NOMO-1 (cell line): Measurements from ENCODE around the gene CFAP45.
A peak's percentile ranks its signal among the peaks of the same experiment; 100 is the strongest.

Source experiments
- DNase-seq, 2 experiments: peaks; one replicate each; lab custom pipeline; 2025; ENCODE audit not compliant: unreplicated experiment in 2 of 2; lab: John Stamatoyannopoulos, UW

The CFAP45 gene

GRCh38 chr1:159924791-159925718 is 25.1 kb upstream of the CFAP45 start, which contains the start of gene TAGLN2:
Gene TAGLN2, minus strand, starts transcription at chr1:159925507. Its CDS starts 4,998 bp downstream, at chr1:159920509.
- DNase-seq: peak; percentile 92

GRCh38 chr1:159924025-159924790 is 24.2 kb upstream of the CFAP45 start:
- DNase-seq: peak; percentile 40 to 54

- DNase-seq: peak; percentile 73 to 81
Observed at GRCh38 chr1:159923203-159924024, 23.4 kb upstream of the CFAP45 start.

DNA sequence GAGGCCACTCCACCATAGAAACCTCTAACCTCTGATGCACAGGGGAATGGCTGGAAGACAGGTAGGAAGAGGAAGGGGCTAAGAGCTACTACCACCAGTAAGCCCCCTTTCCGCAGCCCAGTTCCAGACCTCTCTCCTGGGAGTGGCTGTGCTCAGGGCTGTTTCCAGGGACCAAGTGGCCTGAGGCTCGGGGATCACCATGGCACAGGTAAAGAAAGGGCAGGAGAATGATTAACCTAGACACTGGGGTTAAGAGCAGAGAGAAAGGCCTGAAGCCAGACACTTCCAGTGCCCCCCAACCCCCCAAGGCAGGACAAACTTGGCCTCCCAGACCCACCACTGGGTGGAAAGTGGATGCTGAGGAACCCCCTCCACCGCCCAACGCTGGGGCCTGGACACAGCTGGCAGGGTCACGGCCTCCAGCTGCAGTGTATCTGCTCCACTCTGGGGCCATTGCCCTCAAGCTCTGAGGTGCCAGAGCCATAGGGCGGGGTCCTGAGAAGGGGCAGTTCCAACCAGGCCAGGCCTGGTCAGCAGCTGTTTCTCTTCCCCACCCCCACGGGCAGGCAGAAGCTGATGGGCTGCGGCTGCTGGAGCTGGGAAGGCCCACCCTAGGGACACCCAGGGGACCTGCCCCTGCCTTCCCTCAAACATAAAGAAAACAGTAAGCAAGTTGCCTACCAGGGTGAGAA is 22.7 kb upstream of the CFAP45 start:
- no peak for DNase-seq

DNA sequence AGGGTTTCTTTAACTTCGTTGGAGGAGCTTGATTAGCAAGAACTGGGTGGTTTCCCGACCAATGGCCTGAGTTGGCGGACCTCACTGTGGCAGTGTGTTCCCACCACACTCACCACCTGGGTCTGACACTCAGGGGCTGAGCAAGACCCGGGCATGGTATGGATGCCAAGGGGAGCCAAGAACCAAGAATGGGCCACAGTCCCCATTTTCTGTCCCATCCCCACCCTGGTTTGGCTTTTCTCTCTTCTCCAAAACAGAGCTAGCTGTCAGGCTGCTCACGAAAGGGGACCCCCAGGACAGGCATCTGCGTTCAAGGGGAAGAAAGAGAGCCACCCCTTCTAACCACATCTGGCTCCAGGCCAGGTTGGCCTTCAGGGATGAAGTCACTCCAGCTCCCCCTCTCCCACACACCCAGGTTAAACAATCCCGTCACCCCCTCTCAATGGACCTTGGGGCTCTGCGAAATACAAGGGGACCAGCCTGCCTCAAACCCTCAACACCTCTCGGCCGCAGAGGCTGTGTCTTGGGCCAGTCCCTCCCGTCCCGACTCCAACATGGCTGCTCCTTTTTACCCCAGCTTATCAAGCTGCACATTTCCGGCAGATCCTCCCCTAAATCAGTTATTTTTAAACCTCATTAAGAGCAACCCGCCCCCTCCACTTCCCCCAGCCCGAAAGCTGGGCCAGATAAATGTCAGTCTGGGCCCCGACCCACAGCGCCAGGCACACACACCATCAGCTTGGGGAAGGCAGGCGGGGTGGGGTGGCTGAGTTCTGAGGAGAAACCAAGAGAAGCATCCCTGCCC is 21.9 kb upstream of the CFAP45 start:
- DNase-seq: no peak

DNA sequence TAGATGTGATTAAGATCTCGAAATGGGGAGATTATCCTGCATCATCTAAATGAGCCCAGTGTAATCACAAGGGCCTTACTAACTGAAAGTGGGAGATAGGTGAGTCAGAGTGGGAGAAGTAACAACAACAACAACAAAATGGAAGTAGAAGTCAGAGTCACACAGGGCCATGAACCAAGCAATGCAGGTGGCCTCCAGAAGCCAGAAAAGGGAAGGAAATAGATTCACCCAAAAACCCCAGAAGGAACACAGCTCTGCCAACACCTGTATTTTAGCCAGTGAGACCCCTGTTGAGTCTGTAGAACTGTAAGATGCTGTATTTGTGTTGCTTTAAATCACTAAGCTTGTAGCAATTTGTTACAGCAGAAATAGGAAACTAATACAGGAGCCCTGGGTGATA is 21.3 kb upstream of the CFAP45 start:
- no peak for DNase-seq

GRCh38 chr1:159920651-159921050 is 20.7 kb upstream of the CFAP45 start:
- DNase-seq: no peak

- DNase-seq: no peak
Observed at GRCh38 chr1:159920202-159920601, 20.2 kb upstream of the CFAP45 start.

DNA sequence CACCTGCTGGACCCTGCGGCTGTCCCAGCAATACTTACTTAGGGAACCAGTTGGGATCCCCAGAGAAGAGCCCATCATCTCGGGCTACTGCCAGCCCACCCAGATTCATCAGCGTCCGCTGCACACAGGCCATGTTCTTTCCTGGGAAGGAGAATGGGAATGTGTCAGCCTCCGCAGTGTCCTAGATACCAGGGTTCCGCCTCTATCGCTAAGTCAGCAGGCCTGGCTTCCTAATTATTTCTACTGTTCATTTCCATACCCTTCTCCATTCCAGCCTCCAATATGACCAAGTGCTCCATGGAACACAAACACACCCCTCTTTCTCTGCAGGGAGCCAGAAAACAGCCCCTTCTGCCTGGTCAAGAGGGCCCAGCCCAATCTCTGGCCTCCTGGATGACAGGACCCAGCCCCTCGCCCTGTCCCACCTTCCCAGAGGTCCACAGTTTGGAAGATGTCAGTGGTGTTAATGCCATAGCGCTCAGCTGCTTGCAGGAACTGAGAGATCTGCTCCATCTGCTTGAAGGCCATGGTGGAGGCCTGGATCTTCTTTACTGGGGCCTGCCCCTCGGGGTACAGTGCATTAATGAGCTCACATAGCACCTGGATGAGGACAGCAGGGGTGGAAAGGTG is 19.4 kb upstream of the CFAP45 start:
- DNase-seq: no peak

DNA sequence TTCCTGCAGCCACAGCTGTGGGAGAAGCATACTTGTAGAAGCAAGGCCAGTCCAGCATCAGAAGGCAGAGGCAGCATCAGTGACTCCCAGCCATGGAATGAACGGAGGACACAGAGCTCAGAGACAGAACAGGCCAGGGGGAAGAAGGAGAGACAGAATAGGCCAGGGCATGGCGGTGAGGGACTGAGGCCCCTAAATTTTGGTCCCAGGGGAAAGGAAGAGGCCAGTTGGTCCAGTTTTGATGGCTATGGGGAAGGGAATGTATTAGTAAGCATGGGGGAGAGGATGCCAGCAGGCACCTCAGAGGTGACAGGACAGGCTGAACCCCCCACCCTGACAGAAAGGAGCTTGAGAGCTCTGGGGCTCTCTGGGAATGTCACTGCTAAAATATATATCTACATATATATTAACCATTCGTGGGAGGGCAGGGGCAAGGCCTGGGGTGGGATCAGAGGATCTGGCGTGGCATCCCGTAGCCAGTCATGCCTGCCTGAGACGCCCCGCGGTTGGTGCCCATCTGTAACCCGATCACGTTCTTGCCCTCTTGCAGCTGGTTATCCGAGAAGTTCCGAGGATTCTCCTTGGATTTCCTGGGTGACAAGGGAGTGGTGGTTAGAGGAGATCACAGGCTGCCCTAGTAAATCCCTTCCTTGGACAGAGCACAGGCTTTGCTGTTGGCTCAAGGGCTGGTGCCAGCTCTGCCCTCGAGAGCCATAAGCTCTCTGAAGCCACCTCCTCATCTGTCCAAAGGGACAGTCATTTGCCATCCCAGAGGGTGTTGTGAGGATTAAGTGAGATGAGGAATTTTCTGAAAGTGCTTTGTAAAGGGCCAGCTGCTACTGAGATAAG is 18.6 kb upstream of the CFAP45 start:
- DNase-seq: no peak

DNA sequence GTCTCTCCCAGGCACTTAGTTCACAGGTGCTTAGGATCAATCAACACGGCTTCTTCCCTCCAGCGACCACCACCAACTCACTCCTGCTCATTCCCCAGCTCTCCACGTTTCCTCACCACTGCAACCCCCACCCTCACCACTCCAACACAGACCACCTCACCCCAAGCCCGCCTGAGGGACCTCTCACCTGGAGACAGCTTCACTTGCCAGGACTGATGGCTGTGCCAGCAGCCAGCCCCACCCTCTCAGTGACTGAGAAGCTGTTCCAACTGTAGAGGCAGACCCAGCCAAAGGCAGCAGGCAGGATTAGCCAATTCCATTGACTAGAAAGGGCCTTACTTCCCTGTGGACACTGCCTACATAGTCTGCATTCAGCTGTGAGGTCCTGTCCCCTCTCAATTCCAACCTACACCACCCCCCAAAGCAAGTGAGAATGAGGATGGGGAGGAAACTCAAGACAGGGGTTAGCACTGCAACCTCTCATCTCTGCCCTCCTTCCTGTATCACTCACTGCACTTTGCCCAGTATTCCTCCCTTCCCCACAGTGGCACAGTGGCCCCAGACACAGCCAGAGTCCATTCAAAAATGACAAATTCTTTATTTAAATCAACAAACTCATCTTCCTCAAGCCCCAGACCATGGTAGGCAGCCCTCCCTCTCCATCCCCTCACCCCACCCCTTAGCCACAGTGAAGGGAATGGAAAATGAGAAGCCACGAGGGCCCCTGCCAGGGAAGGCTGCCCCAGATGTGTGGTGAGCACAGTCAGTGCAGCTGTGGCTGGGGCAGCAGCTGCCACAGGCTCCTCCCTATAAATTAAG is 17.8 kb upstream of the CFAP45 start:
- DNase-seq: no peak

- no peak for DNase-seq
Observed at GRCh38 chr1:159916242-159917051, 16.5 kb upstream of the CFAP45 start.

DNA sequence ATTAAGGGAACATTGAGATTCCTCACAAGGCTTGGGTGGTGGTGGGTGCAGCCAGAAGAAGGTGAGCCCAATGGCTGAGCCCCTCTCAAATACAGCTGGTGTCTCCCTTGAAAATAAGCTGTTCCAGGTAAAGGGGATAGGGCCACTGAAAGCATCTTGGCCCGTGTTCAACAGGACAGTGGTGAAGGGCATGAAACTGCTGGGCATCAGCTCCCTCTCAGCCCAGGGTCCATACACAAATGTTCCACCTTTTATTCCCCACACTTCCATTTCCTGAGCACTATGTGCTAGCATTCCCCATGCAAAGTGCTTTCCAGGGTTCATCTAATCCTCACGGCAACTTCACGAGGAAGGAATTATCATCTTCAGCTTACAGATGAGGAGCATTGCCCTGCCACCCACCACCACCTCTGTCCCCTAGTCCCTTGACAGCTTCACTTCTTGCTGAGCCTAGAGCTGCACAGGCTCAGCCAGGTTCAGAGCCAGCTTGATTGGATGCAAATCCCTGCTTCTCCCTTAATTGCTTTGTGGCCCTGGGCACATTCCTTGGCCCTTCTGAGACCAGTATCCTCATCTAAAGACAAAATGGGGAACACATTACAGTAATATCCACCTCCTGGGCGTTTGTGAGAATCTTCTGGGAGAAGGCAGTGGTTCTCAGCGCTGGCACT is 15.7 kb upstream of the CFAP45 start:
- no peak for DNase-seq

- no peak for DNase-seq
Observed at GRCh38 chr1:159914252-159915018, 14.5 kb upstream of the CFAP45 start.
